D721Med (cell line): ENCODE measurements around the gene PRKN.
A peak's percentile ranks its signal among the peaks of the same experiment; 100 is the strongest.

ENCODE experiments used
- DNase-seq: peaks from one replicate; pipeline ENCODE4 v3.0.0; 2011; ENCODE audit warnings: low spot score; ENCODE audit not compliant: insufficient read length
- FAIRE-seq: peaks from 2 replicates; lab custom pipeline; 2011; peaks lifted over from hg19 to GRCh38; lab: Jason Lieb, UNC
- CTCF ChIP-seq: IDR thresholded peaks from 2 replicates; pipeline ENCODE4 v1.5.1; 2012; ENCODE audit warnings: mild to moderate bottlenecking, control low read depth; ENCODE audit not compliant: insufficient read depth; ENCODE audit errors: missing control alignments

The PRKN gene

GRCh38 chr6:162463576-162463975 lies 264.0 kb downstream of the PRKN start:
- FAIRE-seq (no peak), DNase-seq (no peak)
- TF ChIP-seq CTCF = no peak

- FAIRE-seq = no peak
- DNase-seq = no peak
- TF ChIP-seq CTCF = no peak
Observed at GRCh38 chr6:162459985-162460384, 267.6 kb downstream of the PRKN start.

GRCh38 chr6:162450358-162450757 lies 277.2 kb downstream of the PRKN start:
- no peak for DNase-seq
- TF ChIP-seq CTCF = no peak
- no peak for FAIRE-seq

GRCh38 chr6:162448294-162448693 lies 279.3 kb downstream of the PRKN start:
- FAIRE-seq (no peak), DNase-seq (no peak)
- TF ChIP-seq CTCF = no peak

GRCh38 chr6:162443101-162443500 lies 284.5 kb downstream of the PRKN start:
- FAIRE-seq (no peak), DNase-seq (no peak)
- TF ChIP-seq CTCF = no peak

GRCh38 chr6:162442687-162443086 lies 284.9 kb downstream of the PRKN start:
- DNase-seq = no peak
- TF ChIP-seq CTCF = peak; percentile 66
- no peak for FAIRE-seq

- no peak for TF ChIP-seq CTCF
- DNase-seq (no peak), FAIRE-seq (no peak)
Observed at GRCh38 chr6:162441991-162442390, 285.6 kb downstream of the PRKN start.
